GM23248 (cell line): ENCODE measurements around the gene FN1.

Source experiments
- EZH2 ChIP-seq: fragments of 200-600 bp; sonication (generic); IDR thresholded peaks from 2 replicates; pipeline ENCODE4 v1.6.1; 2018; ENCODE audit warnings: antibody characterized with exemption, mild to moderate bottlenecking; ENCODE audit not compliant: insufficient read depth, poor library complexity, severe bottlenecking
- EZH2phosphoT487 ChIP-seq: fragments of 200-600 bp; sonication (generic); IDR thresholded peaks from 2 replicates; pipeline ENCODE4 v1.6.1; 2018; ENCODE audit warnings: antibody characterized with exemption, moderate library complexity, mild to moderate bottlenecking, low read depth; ENCODE audit not compliant: insufficient read depth

- TF ChIP-seq EZH2 (no peak), EZH2phosphoT487 (no peak)
These were observed 88.0 kb downstream of the FN1 start for GRCh38 chr2:215347878-215348277.
